Naive B cell (primary cell): ENCODE data around the gene SHB. TPM values are rescaled to one million over a fixed set of nuclear protein-coding genes. Genes with fewer than 3 reads are reported as not detected.
A peak's percentile ranks its signal among the peaks of the same experiment; 100 is the strongest.
"Not testable (repeated sequence)": the region's sequence is repeated elsewhere in the genome, so short reads cannot be mapped to it uniquely, and the experiment has no call there.

Experiments
- ATAC-seq, 2 donors: fragments of 150-1000 bp; cut with Tn5 transposase; 2 replicates each; pipeline ENCODE4 v1.10.0; 2021; ENCODE audit warnings: low read depth in 2 of 2, mild to moderate bottlenecking in 2 of 2, moderate library complexity in 2 of 2
- DNase-seq: peaks from one replicate; pipeline ENCODE4 v3.0.0; 2022
- H3K27ac Mint-ChIP-seq, 6 donors: one replicate each; pipeline ENCODE4 v1.8.0; 2020 to 2022; ENCODE audit warnings: mild to moderate bottlenecking in 6 of 6, mixed read lengths in 6 of 6, moderate library complexity in 5 of 6, inconsistent platforms in 2 of 6
- H3K27me3 Mint-ChIP-seq, 3 donors: one replicate each; pipeline ENCODE4 v1.8.0; 2021 to 2022; ENCODE audit warnings: mixed read lengths in 3 of 3, mild to moderate bottlenecking in 1 of 3
- H3K36me3 Mint-ChIP-seq, 2 donors: one replicate each; pipeline ENCODE4 v1.8.0; 2020 to 2022; ENCODE audit warnings: mixed read lengths in 2 of 2, inconsistent platforms in 1 of 2, mild to moderate bottlenecking in 1 of 2
- H3K4me1 Mint-ChIP-seq, 3 donors: one replicate each; pipeline ENCODE4 v1.8.0; 2020 to 2022; ENCODE audit warnings: mixed read lengths in 3 of 3, inconsistent platforms in 1 of 3, mild to moderate bottlenecking in 1 of 3, moderate library complexity in 1 of 3
- H3K4me3 Mint-ChIP-seq, 8 donors: one replicate each; pipeline ENCODE4 v1.8.0; 2020 to 2022; ENCODE audit warnings: mild to moderate bottlenecking in 8 of 8, mixed read lengths in 8 of 8, moderate library complexity in 8 of 8, inconsistent platforms in 2 of 8
- H3K9me3 Mint-ChIP-seq, 7 donors: one replicate each; pipeline ENCODE4 v1.8.0; 2020 to 2022; ENCODE audit warnings: mixed read lengths in 7 of 7, mild to moderate bottlenecking in 5 of 7, inconsistent platforms in 2 of 7, moderate library complexity in 1 of 7
- polyA plus RNA-seq, 6 donors: library from polyadenylated mRNA; unstranded; fragments of 300-500 nt; fragmentation: Illumina TruSeq; gene quantifications; one replicate each; pipeline ENCODE4 v1.2.3, GENCODE V29; 2021; ENCODE audit warnings: low read depth in 6 of 6

The SHB gene
- polyA plus RNA-seq, 6 donors from 2014 or later, result 0.17 to 0.55 (median 0.27) TPM

DNA sequence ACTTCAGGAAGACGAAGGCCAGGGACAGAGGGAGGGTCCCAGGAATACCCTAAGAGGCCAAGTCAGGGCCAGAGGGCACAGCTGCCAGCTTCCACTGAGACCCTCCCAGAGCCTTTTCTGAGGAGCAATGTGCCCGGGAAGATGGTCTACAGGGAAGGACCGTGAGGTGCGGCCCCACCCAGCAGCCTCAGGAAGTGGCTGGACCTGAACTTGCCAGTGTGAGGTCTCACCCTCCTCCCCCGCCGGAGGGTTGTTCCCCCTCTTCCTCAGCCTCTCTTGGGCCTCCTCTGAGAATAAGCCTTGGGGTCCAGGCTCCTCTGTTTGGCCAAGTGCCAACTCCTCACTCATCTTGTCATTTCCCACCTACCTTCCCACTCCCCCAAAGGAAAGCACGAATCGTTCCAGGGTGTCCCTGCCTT, 151.7 kb downstream of the SHB start:
- H3K9me3 Mint-ChIP-seq, result no peaks in the 10 kb centered on the region
- H3K36me3 Mint-ChIP-seq, result no peaks in the 10 kb centered on the region
- no peak for DNase-seq
- peak overlapping the region in 1 of 6 donors; percentile 68 for H3K27ac Mint-ChIP-seq
- H3K4me3 Mint-ChIP-seq, result no peak overlapping the region
- H3K4me1 Mint-ChIP-seq, result peaks cover 0 to 8% (median 5%) of the 10 kb centered on the region in 3 donors
- ATAC-seq, result no peak
- peaks cover 0 to 19% (median 7%) of the 10 kb centered on the region in 3 donors for H3K27me3 Mint-ChIP-seq

DNA sequence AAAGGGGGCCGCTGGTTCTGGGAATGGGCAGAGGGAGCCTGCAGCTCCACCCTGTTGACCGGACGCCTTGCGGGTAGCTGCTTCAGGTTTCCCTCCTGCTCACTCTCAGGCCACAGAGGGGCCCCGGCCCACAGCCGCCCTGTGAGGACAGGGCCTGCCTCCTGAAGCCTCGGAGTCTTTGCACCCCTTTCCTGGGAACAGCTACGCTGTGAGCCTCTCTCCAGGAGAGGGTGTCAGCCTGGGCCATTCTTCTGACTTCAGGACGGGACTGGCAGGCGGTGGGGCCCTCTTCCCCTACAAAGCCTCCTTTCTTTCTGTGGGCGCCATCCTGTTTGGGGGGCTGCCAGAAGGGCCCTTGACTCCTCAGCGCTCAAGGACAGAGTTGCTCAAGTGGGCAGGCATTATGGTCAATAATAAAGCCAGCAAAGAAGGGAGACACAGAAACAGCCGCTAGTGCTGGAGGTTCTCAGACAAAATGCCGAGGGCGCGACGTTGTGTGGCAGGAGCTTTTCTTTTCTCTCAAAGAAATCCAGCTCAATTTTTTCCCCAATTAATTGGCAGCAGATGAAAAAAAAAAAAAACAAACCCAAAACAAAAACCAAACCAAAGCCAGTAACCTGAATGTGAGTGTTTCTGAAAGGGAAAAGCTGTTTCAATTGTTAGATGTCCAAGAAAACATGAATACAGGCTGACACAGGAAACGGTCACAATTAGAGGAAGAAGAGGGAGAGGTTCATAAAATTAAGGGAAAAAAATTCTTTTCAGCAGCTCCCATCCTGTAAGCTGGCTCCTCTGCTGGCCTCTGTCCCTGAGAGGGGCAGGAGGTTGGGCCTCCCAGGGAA, 152.3 kb downstream of the SHB start:
- Mint-ChIP-seq H3K27ac (no peak overlapping the region), H3K27me3 (peaks cover 0 to 14% (median 7%) of the 10 kb centered on the region in 3 donors), H3K4me3 (no peak overlapping the region), H3K4me1 (peaks cover 0 to 8% (median 5%) of the 10 kb centered on the region in 3 donors), H3K36me3 (no peaks in the 10 kb centered on the region), H3K9me3 (no peaks in the 10 kb centered on the region)
- DNase-seq (no peak), ATAC-seq (no peak)

DNA sequence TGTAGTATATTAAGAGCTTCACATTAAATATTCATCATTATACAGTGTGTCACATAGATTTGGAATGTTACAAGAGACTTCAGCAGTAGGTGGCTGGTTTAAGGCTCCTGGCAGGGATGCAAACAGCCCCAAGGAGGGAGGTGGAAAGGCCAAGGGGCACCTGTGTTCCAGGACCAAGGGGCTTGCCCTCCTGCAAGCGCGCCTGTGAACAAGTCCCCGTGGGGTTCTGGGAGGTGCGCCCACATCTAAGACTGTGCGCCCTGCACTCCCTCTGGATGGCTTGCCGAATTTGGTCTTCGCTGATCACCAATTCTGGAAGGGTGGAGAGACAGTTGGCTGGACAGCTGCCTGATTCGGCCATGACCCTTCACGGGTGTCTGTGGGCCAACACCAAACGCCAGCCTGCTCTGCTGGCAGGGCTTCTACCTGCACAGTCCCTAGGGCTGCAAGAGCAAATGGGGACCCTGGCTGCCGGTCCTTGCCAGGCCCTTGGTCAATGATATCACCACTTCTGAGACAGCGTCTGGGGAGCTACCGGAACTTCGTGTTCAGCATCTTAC, 153.0 kb downstream of the SHB start:
- Mint-ChIP-seq H3K27me3 (peaks cover 0 to 7% (median 7%) of the 10 kb centered on the region in 3 donors), H3K4me3 (peak overlapping the region in 1 of 8 donors; percentile 60), H3K36me3 (no peaks in the 10 kb centered on the region), H3K9me3 (no peaks in the 10 kb centered on the region), H3K27ac (no peak overlapping the region), H3K4me1 (peaks cover 0 to 8% (median 5%) of the 10 kb centered on the region in 3 donors)
- no peak for DNase-seq
- ATAC-seq, result no peak

DNA sequence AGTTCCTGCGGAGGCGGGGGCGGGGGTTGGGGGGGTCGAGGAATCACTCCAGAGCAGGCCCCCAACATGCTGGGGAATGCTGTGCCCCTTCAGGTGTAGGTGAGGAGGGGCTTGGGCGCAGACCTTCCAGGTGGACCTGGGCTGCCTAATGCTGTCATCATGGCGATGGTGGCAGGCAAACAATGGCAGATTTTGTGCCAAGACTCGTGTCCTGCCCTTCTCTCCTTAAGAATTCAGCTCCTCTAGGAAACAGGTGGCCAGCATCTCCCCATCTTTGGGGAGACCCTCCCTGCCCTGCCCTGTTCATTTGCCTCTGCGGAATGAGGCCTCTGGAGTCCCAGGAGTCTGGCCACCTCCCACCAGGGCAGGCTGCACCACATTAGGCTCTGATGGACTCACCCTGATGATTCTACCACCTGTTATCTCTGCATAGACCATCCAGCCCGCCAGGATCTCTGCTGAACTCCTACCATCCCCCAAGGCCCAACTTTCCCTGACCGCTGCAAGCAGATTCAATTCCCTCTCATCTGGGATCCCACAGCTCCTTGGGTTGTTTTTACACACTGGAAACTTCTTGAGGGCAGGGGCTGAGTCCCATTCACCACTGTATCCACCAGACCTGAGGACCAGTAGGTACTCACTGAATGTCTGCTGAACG, 154.2 kb downstream of the SHB start:
- Mint-ChIP-seq H3K4me1 (peaks cover 0 to 8% (median 5%) of the 10 kb centered on the region in 3 donors), H3K4me3 (no peak overlapping the region), H3K36me3 (no peaks in the 10 kb centered on the region), H3K27ac (no peak overlapping the region), H3K27me3 (peaks cover 0 to 7% (median 7%) of the 10 kb centered on the region in 3 donors), H3K9me3 (no peaks in the 10 kb centered on the region)
- ATAC-seq (no peak), DNase-seq (no peak)

DNA sequence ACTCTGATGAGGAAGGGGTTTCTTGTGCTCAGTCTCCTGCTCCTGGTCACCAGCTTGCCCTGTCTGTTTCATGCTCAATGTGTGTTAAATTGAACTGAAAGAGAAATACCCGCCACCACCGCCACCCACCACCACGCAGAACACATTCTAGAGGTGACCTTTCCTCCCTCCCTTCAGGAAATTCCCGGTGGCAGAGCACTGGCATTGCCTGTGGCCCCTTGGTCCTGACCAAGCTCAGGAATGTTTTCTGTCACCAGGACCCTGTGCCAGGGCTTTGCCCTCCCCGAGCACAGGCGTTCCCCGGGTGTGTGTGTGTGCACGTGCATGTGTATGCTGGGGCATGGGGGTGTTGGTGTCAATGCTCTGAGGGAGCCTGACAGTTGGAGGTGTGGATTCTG, 154.9 kb downstream of the SHB start:
- no peak for ATAC-seq
- DNase-seq, result no peak
- H3K27me3 Mint-ChIP-seq, result peaks cover 0 to 7% (median 7%) of the 10 kb centered on the region in 3 donors

DNA sequence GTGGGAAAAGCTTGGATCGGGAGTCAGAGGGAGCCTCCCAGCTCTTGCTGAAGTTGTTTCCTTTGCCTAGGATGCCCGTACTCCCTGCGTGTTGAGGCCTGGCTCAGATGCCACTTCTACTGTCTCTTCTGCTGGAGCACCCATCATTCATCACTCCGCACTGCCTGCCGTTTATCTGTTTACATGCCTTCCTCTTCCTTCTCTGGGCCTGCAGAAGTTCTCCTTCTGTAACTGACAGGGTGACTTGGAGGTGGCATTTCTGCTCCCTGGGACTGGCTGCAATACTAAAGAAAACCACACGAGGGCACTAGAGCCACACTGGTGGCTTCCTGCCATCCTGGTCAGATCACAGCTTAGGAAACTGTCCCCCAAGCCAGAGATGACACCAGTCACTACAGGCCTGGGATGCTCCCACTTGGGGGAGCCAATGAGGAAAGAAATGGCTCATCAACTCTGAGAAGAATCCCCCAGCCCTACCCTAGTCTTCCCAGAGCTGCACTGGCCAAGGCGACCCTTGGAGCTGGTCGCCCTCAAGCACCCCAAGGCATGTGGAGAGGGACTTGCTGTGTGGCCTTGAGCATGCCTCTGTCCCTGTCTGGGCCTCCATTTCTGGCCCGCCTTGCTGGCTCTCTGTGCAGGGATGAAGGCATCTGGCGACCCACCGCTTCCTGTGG, 155.4 kb downstream of the SHB start:
- peak; percentile 70 for DNase-seq
- ATAC-seq, result peak; percentile 78 to 89
- H3K27ac Mint-ChIP-seq, result peak overlapping the region in 1 of 6 donors; percentile 83
- no peak overlapping the region for H3K4me3 Mint-ChIP-seq
- H3K36me3 Mint-ChIP-seq, result no peaks in the 10 kb centered on the region
- peaks cover 0 to 8% (median 5%) of the 10 kb centered on the region in 3 donors for H3K4me1 Mint-ChIP-seq
- no peaks in the 10 kb centered on the region for H3K9me3 Mint-ChIP-seq
- H3K27me3 Mint-ChIP-seq, result peaks cover 0 to 7% (median 7%) of the 10 kb centered on the region in 3 donors

More for the DNA sequence above, 154.9 kb downstream of the SHB start:
- no peak overlapping the region for H3K27ac Mint-ChIP-seq
- no peaks in the 10 kb centered on the region for H3K36me3 Mint-ChIP-seq
- H3K4me1 Mint-ChIP-seq, result peaks cover 0 to 8% (median 5%) of the 10 kb centered on the region in 3 donors
- H3K4me3 Mint-ChIP-seq, result no peak overlapping the region
- H3K9me3 Mint-ChIP-seq, result no peaks in the 10 kb centered on the region

DNA sequence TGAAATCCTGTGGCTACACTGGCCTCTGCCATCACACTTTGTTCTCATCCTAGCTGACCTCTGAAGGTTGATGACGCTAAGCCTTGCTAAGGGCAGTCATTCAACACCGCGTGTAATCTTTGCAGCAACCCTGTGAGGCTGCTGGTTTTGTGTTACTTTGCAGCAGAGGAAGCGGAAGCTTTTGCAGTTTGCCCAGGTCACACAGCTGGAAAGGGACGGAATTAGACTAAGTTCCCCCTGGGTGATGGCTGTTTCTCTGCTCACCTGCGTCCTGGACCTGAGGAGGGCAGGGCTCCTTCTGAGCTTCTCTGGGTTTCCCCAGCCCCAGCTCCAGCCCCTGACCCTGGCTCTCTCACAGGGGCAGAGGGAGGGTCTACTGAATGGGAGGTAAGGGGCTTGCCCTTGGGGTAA, 157.8 kb downstream of the SHB start:
- Mint-ChIP-seq H3K27ac (no peak overlapping the region), H3K36me3 (no peaks in the 10 kb centered on the region), H3K4me1 (peaks cover 0 to 8% (median 5%) of the 10 kb centered on the region in 3 donors), H3K4me3 (no peak overlapping the region), H3K27me3 (peaks cover 0 to 7% (median 7%) of the 10 kb centered on the region in 3 donors), H3K9me3 (no peaks in the 10 kb centered on the region)
- DNase-seq (no peak), ATAC-seq (no peak)

DNA sequence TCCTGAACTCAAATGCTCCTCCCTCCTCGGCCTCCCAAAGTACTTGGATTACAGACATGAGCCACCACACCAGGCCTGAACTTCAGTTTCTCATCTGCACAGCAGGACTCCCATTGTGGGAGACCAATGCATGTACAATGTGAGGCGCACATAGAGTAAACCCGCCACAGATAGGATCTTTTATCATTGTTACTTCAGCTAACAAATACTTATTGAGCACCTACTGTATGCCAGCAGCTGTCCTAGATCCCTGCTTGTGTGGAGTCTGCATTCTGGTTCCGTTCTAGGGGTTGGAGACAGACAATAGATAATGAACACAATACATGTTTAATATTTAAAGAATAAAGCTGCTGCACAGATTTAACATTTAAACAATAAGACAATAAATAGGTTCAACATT, 158.8 kb downstream of the SHB start:
- Mint-ChIP-seq H3K27me3 (peaks cover 0 to 7% (median 7%) of the 10 kb centered on the region in 3 donors), H3K9me3 (no peaks in the 10 kb centered on the region), H3K4me3 (no peak overlapping the region), H3K36me3 (no peaks in the 10 kb centered on the region), H3K4me1 (peaks cover 0 to 8% (median 5%) of the 10 kb centered on the region in 3 donors), H3K27ac (no peak overlapping the region)
- ATAC-seq (no peak), DNase-seq (no peak)

DNA sequence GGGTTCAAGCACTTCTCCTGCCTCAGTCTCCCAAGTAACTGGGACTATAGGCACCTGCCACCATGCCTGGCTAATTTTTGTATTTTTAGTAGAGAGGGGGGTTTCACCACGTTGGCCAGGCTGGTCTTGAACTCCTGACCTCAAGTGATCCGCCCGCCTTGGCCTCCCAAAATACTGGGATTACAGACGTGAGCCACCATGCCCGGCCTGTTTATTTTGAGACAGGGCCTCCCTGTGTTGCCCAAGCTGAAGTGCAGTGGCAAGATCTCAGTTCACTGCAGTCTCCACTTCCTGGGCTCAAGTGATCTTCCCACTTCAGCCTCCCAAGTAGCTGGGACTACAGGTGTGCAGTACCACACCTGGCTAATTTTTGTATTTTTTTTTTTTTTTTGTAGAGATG, 159.2 kb downstream of the SHB start:
- not testable (repeated sequence) for H3K27me3 Mint-ChIP-seq, H3K27ac Mint-ChIP-seq, DNase-seq, ATAC-seq, H3K4me3 Mint-ChIP-seq, H3K36me3 Mint-ChIP-seq, H3K9me3 Mint-ChIP-seq, H3K4me1 Mint-ChIP-seq

DNA sequence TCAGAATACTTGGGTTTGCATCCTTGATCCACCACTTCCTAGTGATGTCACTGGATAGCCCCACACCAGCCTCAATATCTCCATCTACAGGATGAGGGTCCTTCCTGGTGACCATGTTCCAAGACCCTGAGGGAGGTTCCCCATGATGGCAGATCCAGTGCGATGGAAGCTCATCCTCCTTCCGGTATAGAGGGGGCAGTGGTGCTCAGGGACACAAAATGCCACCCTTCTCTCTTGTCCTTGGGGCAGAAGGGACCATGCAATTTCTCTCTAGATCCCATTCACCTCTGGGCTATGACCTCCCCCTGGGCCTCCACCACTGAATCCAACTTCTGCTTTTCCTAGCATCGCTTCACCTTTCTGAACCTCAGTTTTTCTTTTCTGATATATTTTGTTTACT, 159.7 kb downstream of the SHB start:
- Mint-ChIP-seq H3K36me3 (no peaks in the 10 kb centered on the region), H3K27ac (no peak overlapping the region), H3K4me1 (peaks cover 7 to 15% (median 9%) of the 10 kb centered on the region in 3 donors), H3K9me3 (no peaks in the 10 kb centered on the region), H3K4me3 (no peak overlapping the region), H3K27me3 (peaks cover 0 to 7% (median 7%) of the 10 kb centered on the region in 3 donors)
- no peak for ATAC-seq
- no peak for DNase-seq

DNA sequence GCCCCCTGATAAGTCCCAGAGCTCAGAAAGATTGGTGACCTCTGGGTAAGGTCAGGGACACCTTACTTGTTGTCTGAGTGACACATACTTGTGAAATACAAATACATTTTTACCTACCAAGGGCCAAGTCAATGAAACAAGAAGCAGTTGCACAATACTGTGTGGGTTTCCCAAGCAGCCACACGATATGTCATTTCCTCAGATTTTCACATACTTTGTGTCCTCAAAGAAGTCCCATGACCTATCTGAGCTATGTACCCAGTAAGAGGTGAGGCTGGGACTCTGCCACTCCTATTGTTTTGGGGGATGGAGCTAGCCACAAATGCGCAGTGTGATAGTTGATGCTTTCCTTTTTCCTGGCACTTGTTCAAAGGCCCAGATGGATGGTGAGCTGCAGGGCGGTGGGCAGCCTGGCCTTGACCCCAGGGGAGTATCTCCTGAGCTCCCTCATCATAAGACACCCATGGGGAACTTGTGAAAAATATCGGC, 160.3 kb downstream of the SHB start:
- Mint-ChIP-seq H3K4me3 (no peak overlapping the region), H3K9me3 (no peaks in the 10 kb centered on the region), H3K27me3 (peaks cover 0 to 6% (median 5%) of the 10 kb centered on the region in 3 donors), H3K4me1 (peaks cover 8 to 16% (median 10%) of the 10 kb centered on the region in 3 donors), H3K36me3 (no peaks in the 10 kb centered on the region), H3K27ac (peak overlapping the region in 2 of 6 donors; percentile 40 to 42)
- no peak for ATAC-seq
- no peak for DNase-seq

DNA sequence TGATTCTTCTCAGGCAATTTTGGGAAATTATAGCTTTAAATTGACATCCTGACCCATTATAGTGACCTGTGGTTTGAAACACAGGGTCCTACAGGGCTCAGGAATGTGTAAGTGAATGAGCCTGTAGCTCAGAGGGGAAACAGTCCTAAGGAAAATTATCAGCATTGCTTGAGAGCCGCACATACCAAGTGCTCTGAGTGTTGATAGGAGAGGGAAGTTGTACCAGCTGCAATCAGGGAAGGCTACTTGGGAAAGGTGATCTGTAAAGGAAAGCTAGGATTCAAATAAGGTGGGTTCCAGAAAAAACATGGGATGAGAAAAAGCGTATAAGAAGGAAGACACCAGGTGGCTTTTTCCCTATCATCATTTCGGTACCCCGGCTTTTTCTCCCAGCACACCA, 160.7 kb downstream of the SHB start:
- Mint-ChIP-seq H3K4me1 (peaks cover 4 to 13% (median 10%) of the 10 kb centered on the region in 3 donors), H3K27ac (peak overlapping the region in 1 of 6 donors; percentile 40), H3K36me3 (no peaks in the 10 kb centered on the region), H3K4me3 (no peak overlapping the region), H3K27me3 (peaks cover 0 to under 1% (median under 1%) of the 10 kb centered on the region in 3 donors), H3K9me3 (no peaks in the 10 kb centered on the region)
- DNase-seq (no peak), ATAC-seq (no peak)
